Neural progenitor cell (in vitro differentiated cells): ENCODE results near the gene CDH23. TPM values are rescaled to one million over a fixed set of nuclear protein-coding genes. Genes with fewer than 3 reads are reported as not detected.

Experiments
- DNase-seq: peaks from one replicate; pipeline ENCODE4 v3.0.0-alpha.2; 2016; ENCODE audit warnings: low spot score
- H2AFZ ChIP-seq: fragments of 200-600 bp; sonication (generic); replicated peaks from 2 replicates; pipeline ENCODE4 v1.6.1; 2016; ENCODE audit warnings: antibody characterized with exemption
- H3F3A ChIP-seq: fragments of 200-600 bp; sonication (generic); 2 replicates; pipeline ENCODE4 v1.6.1; 2016; ENCODE audit warnings: antibody characterized with exemption, low read depth
- H3K27ac ChIP-seq: fragments of 200-600 bp; sonication (generic); 2 replicates; pipeline ENCODE4 v1.5.1; 2016; ENCODE audit warnings: mild to moderate bottlenecking
- H3K27me3 ChIP-seq: fragments of 200-600 bp; sonication (generic); 2 replicates; pipeline ENCODE4 v1.6.1; 2016; ENCODE audit warnings: mild to moderate bottlenecking, moderate library complexity
- H3K36me3 ChIP-seq: fragments of 200-600 bp; sonication (generic); 2 replicates; pipeline ENCODE4 v1.5.1; 2016
- H3K4me1 ChIP-seq: fragments of 200-600 bp; sonication (generic); 2 replicates; pipeline ENCODE4 v1.6.1; 2016; ENCODE audit warnings: mixed run types
- H3K4me2 ChIP-seq: fragments of 200-600 bp; sonication (generic); 2 replicates; pipeline ENCODE4 v1.6.1; 2016
- H3K4me3 ChIP-seq: fragments of 200-600 bp; sonication (generic); 2 replicates; pipeline ENCODE4 v1.5.1; 2016
- H3K79me2 ChIP-seq: fragments of 200-600 bp; sonication (generic); 2 replicates; pipeline ENCODE4 v1.6.1; 2016; ENCODE audit warnings: low read depth
- H3K9ac ChIP-seq: fragments of 200-600 bp; sonication (generic); 2 replicates; pipeline ENCODE4 v1.6.1; 2016
- H3K9me3 ChIP-seq: fragments of 200-600 bp; sonication (generic); 2 replicates; pipeline ENCODE4 v1.5.1; 2016; ENCODE audit warnings: low read depth
- H4K20me1 ChIP-seq: fragments of 200-600 bp; sonication (generic); 2 replicates; pipeline ENCODE4 v1.6.1; 2016; ENCODE audit warnings: low read depth
- H3K27ac Mint-ChIP-seq: 3 replicates; pipeline ENCODE4 v1.8.0; 2021; ENCODE audit warnings: mixed read lengths
- H3K27me3 Mint-ChIP-seq: 2 replicates; pipeline ENCODE4 v1.8.0; 2022; ENCODE audit warnings: low read depth, mild to moderate bottlenecking, inconsistent platforms, moderate library complexity, mixed read lengths; ENCODE audit not compliant: insufficient read depth
- H3K36me3 Mint-ChIP-seq: 3 replicates; pipeline ENCODE4 v1.8.0; 2021; ENCODE audit warnings: mixed read lengths
- H3K4me1 Mint-ChIP-seq: 3 replicates; pipeline ENCODE4 v1.8.0; 2021; ENCODE audit warnings: mixed read lengths
- H3K4me3 Mint-ChIP-seq: 3 replicates; pipeline ENCODE4 v1.8.0; 2021; ENCODE audit warnings: mild to moderate bottlenecking, moderate library complexity, mixed read lengths
- H3K9me3 Mint-ChIP-seq: 3 replicates; pipeline ENCODE4 v1.8.0; 2020; ENCODE audit warnings: mixed read lengths
- CTCF ChIP-seq: fragments of 200-600 bp; sonication (generic); IDR thresholded peaks from 2 replicates; pipeline ENCODE4 v1.5.1; 2017; ENCODE audit warnings: antibody characterized with exemption, mild to moderate bottlenecking
- EZH2 ChIP-seq: fragments of 200-600 bp; sonication (generic); IDR thresholded peaks from 2 replicates; pipeline ENCODE4 v1.6.1; 2017; ENCODE audit warnings: antibody characterized with exemption, mild to moderate bottlenecking, moderate library complexity
- EZH2phosphoT487 ChIP-seq: fragments of 200-600 bp; sonication (generic); IDR thresholded peaks from 2 replicates; pipeline ENCODE4 v1.6.1; 2017; ENCODE audit warnings: antibody characterized with exemption
- total RNA-seq: library from RNA; depleted of rRNA; stranded (reverse); fragments of >200 nt; gene quantifications from 2 replicates; pipeline ENCODE4 v1.2.3, GENCODE V29; 2015; ENCODE audit warnings: low replicate concordance

CDH23 gene
- total RNA-seq, 1 donor from 2014 or later: 5.9 TPM

GRCh38 chr10:71616817-71617654 is 220.3 kb downstream of the CDH23 start:
- Histone ChIP-seq H3K79me2 (no peaks in the 10 kb centered on the region), H3K36me3 (no peaks in the 10 kb centered on the region), H3K4me2 (no peak overlapping the region), H2AFZ (no peak overlapping the region), H3K9me3 (no peaks in the 10 kb centered on the region), H3F3A (peaks cover 15% of the 10 kb centered on the region), H3K4me1 (peaks cover 13% of the 10 kb centered on the region), H3K27me3 (no peaks in the 10 kb centered on the region), H4K20me1 (no peaks in the 10 kb centered on the region), H3K9ac (no peak overlapping the region), H3K27ac (no peak overlapping the region), H3K4me3 (no peak overlapping the region)
- Mint-ChIP-seq H3K36me3 (no peaks in the 10 kb centered on the region), H3K4me3 (no peak overlapping the region), H3K27ac (peak overlapping the region; percentile 82), H3K27me3 (peaks cover 4% of the 10 kb centered on the region), H3K9me3 (no peaks in the 10 kb centered on the region), H3K4me1 (peaks cover 22% of the 10 kb centered on the region)
- TF ChIP-seq EZH2phosphoT487 (no peak), CTCF (no peak), EZH2 (no peak)
- no peak for DNase-seq

- no peaks in the 10 kb centered on the region for H3K36me3 ChIP-seq
- Mint-ChIP-seq H3K4me3 (no peak overlapping the region), H3K4me1 (peaks cover 29% of the 10 kb centered on the region), H3K27ac (peak overlapping the region; percentile 78), H3K27me3 (peaks cover 6% of the 10 kb centered on the region), H3K36me3 (no peaks in the 10 kb centered on the region), H3K9me3 (no peaks in the 10 kb centered on the region)
- no peaks in the 10 kb centered on the region for H3K9me3 ChIP-seq
- H3K9ac ChIP-seq: no peak overlapping the region
- H3K27ac ChIP-seq: no peak overlapping the region
- H2AFZ ChIP-seq: no peak overlapping the region
- H4K20me1 ChIP-seq: no peaks in the 10 kb centered on the region
- H3K4me1 ChIP-seq: peaks cover 25% of the 10 kb centered on the region
- TF ChIP-seq CTCF (no peak), EZH2phosphoT487 (no peak), EZH2 (no peak)
- no peak overlapping the region for H3K4me3 ChIP-seq
- H3K4me2 ChIP-seq: no peak overlapping the region
- H3K27me3 ChIP-seq: no peaks in the 10 kb centered on the region
- peaks cover 27% of the 10 kb centered on the region for H3F3A ChIP-seq
- no peaks in the 10 kb centered on the region for H3K79me2 ChIP-seq
- no peak for DNase-seq
Measured at GRCh38 chr10:71618176-71618575, 221.5 kb downstream of the CDH23 start.

- H3K4me2 ChIP-seq: no peak overlapping the region
- H3K4me3 Mint-ChIP-seq: no peak overlapping the region
- H3K79me2 ChIP-seq: no peaks in the 10 kb centered on the region
- H3K27ac Mint-ChIP-seq: no peak overlapping the region
- H3K27me3 ChIP-seq: no peaks in the 10 kb centered on the region
- TF ChIP-seq EZH2phosphoT487 (no peak), CTCF (no peak), EZH2 (no peak)
- no peak for DNase-seq
- H3K4me3 ChIP-seq: no peak overlapping the region
- peaks cover 6% of the 10 kb centered on the region for H3K27me3 Mint-ChIP-seq
- no peaks in the 10 kb centered on the region for H3K9me3 Mint-ChIP-seq
- H3K27ac ChIP-seq: no peak overlapping the region
- peaks cover 29% of the 10 kb centered on the region for H3K4me1 Mint-ChIP-seq
- no peaks in the 10 kb centered on the region for H3K9me3 ChIP-seq
- H3K36me3 Mint-ChIP-seq: no peaks in the 10 kb centered on the region
- H3F3A ChIP-seq: peaks cover 31% of the 10 kb centered on the region
- no peak overlapping the region for H2AFZ ChIP-seq
- no peaks in the 10 kb centered on the region for H4K20me1 ChIP-seq
- H3K9ac ChIP-seq: no peak overlapping the region
- no peaks in the 10 kb centered on the region for H3K36me3 ChIP-seq
- H3K4me1 ChIP-seq: peaks cover 29% of the 10 kb centered on the region
Measured at GRCh38 chr10:71618598-71618997, 221.9 kb downstream of the CDH23 start.
